GM18505 (cell line): ENCODE measurements around the gene FILIP1.

ENCODE experiments used
- ATAC-seq: cut with Tn5 transposase; IDR thresholded peaks from one replicate; pipeline ENCODE4 v1.9.1; 2021; ENCODE audit not compliant: unreplicated experiment
- POLR2A ChIP-seq: IDR thresholded peaks from 4 replicates; pipeline ENCODE4 v1.6.1; 2011; ENCODE audit warnings: borderline replicate concordance; ENCODE audit not compliant: insufficient read depth, insufficient read length; ENCODE audit errors: extremely low read depth

The FILIP1 gene

GRCh38 chr6:75301537-75301936 is 192.1 kb downstream of the FILIP1 start:
- ATAC-seq, result no peak

GRCh38 chr6:75301088-75301487 is 192.5 kb downstream of the FILIP1 start:
- no peak for TF ChIP-seq POLR2A
- ATAC-seq, result no peak

More at GRCh38 chr6:75301537-75301936, 192.1 kb downstream of the FILIP1 start:
- no peak for TF ChIP-seq POLR2A

GRCh38 chr6:75300531-75300855 is 193.1 kb downstream of the FILIP1 start:
- no peak for TF ChIP-seq POLR2A
- ATAC-seq, result no peak

- no peak for TF ChIP-seq POLR2A
- ATAC-seq, result no peak
Observed at GRCh38 chr6:75299801-75300530, 193.6 kb downstream of the FILIP1 start.

GRCh38 chr6:75296811-75297779 is 196.5 kb downstream of the FILIP1 start:
- TF ChIP-seq POLR2A, result no peak

GRCh38 chr6:75292555-75292954 is 201.0 kb downstream of the FILIP1 start:
- TF ChIP-seq POLR2A, result no peak
- no peak for ATAC-seq

More at GRCh38 chr6:75296811-75297779, 196.5 kb downstream of the FILIP1 start:
- ATAC-seq, result peak; percentile 57

- no peak for ATAC-seq
- no peak for TF ChIP-seq POLR2A
Observed at GRCh38 chr6:75291744-75292143, 201.9 kb downstream of the FILIP1 start.

- ATAC-seq, result no peak
- TF ChIP-seq POLR2A, result no peak
Observed at GRCh38 chr6:75291331-75291730, 202.3 kb downstream of the FILIP1 start.

GRCh38 chr6:75290136-75290945 is 203.3 kb downstream of the FILIP1 start:
- TF ChIP-seq POLR2A, result no peak
- ATAC-seq, result no peak

- ATAC-seq, result no peak
- TF ChIP-seq POLR2A, result no peak
Observed at GRCh38 chr6:75288023-75288422, 205.6 kb downstream of the FILIP1 start.

GRCh38 chr6:75287424-75287823 is 206.2 kb downstream of the FILIP1 start:
- no peak for ATAC-seq
- no peak for TF ChIP-seq POLR2A

- TF ChIP-seq POLR2A, result no peak
- no peak for ATAC-seq
Observed at GRCh38 chr6:75286955-75287354, 206.6 kb downstream of the FILIP1 start.

- ATAC-seq, result peak; percentile 4
Observed at GRCh38 chr6:75285283-75285639, 208.3 kb downstream of the FILIP1 start.

GRCh38 chr6:75284632-75285282 is 208.8 kb downstream of the FILIP1 start, which contains the start of gene TMEM30A:
TSS of gene TMEM30A (minus strand) at chr6:75284792. CDS start at chr6:75284638, 154 bp downstream.
- peak; percentile 98 for TF ChIP-seq POLR2A
- ATAC-seq, result peak; percentile 96

More at GRCh38 chr6:75285283-75285639, 208.3 kb downstream of the FILIP1 start:
- TF ChIP-seq POLR2A, result no peak
